GM12873 (cell line): ENCODE results near the gene PDE11A.

Source experiments
- CTCF ChIP-seq: IDR thresholded peaks from 2 replicates; pipeline ENCODE4 v1.5.1; 2012; ENCODE audit warnings: low read depth, mild to moderate bottlenecking, moderate library complexity, low read length, control low read depth; ENCODE audit not compliant: insufficient read depth; ENCODE audit errors: missing control alignments

PDE11A gene

GRCh38 chr2:178111743-178112142 lies 39.2 kb upstream of the PDE11A start:
- no peak for TF ChIP-seq CTCF

GRCh38 chr2:178110681-178111080 lies 38.1 kb upstream of the PDE11A start:
- no peak for TF ChIP-seq CTCF

GRCh38 chr2:178109813-178110212 lies 37.2 kb upstream of the PDE11A start:
- peak; percentile 52 for TF ChIP-seq CTCF

GRCh38 chr2:178108176-178108575 lies 35.6 kb upstream of the PDE11A start:
- TF ChIP-seq CTCF: no peak

GRCh38 chr2:178106053-178106452 lies 33.5 kb upstream of the PDE11A start:
- no peak for TF ChIP-seq CTCF

- TF ChIP-seq CTCF: no peak
Observed at GRCh38 chr2:178105566-178105965, 33.0 kb upstream of the PDE11A start.

GRCh38 chr2:178101321-178102079 lies 28.9 kb upstream of the PDE11A start:
- TF ChIP-seq CTCF: no peak
